HL-60 (cell line): ENCODE measurements around the gene EVA1C.
"Not testable (repeated sequence)": the region's sequence is repeated elsewhere in the genome, so short reads cannot be mapped to it uniquely, and the experiment has no call there.

Experiments
- DNase-seq, 2 experiments: peaks; one replicate each; pipeline ENCODE4 v3.0.0-alpha.2; 2010 to 2020; ENCODE audit warnings: low read depth in 1 of 2, low spot score in 1 of 2
- H3K27ac ChIP-seq: fragments of 250-450 bp; sonication (Bioruptor Pico); replicated peaks from 2 replicates; pipeline ENCODE4 v1.5.1; 2020; ENCODE audit warnings: mild to moderate bottlenecking, moderate library complexity
- H3K27me3 ChIP-seq: fragments of 250-450 bp; sonication (Bioruptor Pico); 2 replicates; pipeline ENCODE4 v1.5.1; 2021; ENCODE audit warnings: mild to moderate bottlenecking, moderate library complexity; ENCODE audit not compliant: insufficient read depth, poor library complexity, severe bottlenecking
- H3K4me3 ChIP-seq: replicated peaks from 2 replicates; pipeline ENCODE4 v1.5.1; 2011; ENCODE audit warnings: mild to moderate bottlenecking, control low read depth, low read length; ENCODE audit not compliant: insufficient read depth
- CTCF ChIP-seq: IDR thresholded peaks from one replicate; pipeline ENCODE4 v1.5.1; 2011; ENCODE audit warnings: low read length, control low read depth, inconsistent platforms; ENCODE audit not compliant: insufficient read depth
- GABPA ChIP-seq: IDR thresholded peaks from 2 replicates; pipeline ENCODE4 v1.6.1; 2012; ENCODE audit warnings: low read depth
- POLR2AphosphoS5 ChIP-seq: IDR thresholded peaks from 2 replicates; pipeline ENCODE4 v1.6.1; 2012; ENCODE audit warnings: low read depth
- REST ChIP-seq: IDR thresholded peaks from 2 replicates; pipeline ENCODE4 v1.6.1; 2012; ENCODE audit warnings: low read depth; ENCODE audit not compliant: insufficient replicate concordance
- SPI1 ChIP-seq: IDR thresholded peaks from 2 replicates; pipeline ENCODE4 v1.6.1; 2012; ENCODE audit warnings: low read depth, mild to moderate bottlenecking, borderline replicate concordance

Gene EVA1C

GRCh38 chr21:32461503-32461902 is 49.0 kb downstream of the EVA1C start:
- no peak for DNase-seq
- no peak overlapping the region for H3K4me3 ChIP-seq
- TF ChIP-seq CTCF (no peak), SPI1 (no peak), POLR2AphosphoS5 (no peak), GABPA (no peak), REST (no peak)
- H3K27me3 ChIP-seq: peaks cover 4% of the 10 kb centered on the region
- H3K27ac ChIP-seq: no peak overlapping the region

GRCh38 chr21:32462564-32462963 is 50.1 kb downstream of the EVA1C start:
- not testable (repeated sequence) for H3K27me3 ChIP-seq, H3K4me3 ChIP-seq, DNase-seq, H3K27ac ChIP-seq

- DNase-seq: no peak
- Histone ChIP-seq H3K4me3 (no peak overlapping the region), H3K27me3 (no peaks in the 10 kb centered on the region), H3K27ac (no peak overlapping the region)
- TF ChIP-seq CTCF: no peak
- no peak for TF ChIP-seq GABPA
- no peak for TF ChIP-seq REST
- TF ChIP-seq SPI1: no peak
- no peak for TF ChIP-seq POLR2AphosphoS5
These were observed 50.9 kb downstream of the EVA1C start for GRCh38 chr21:32463367-32463766.

GRCh38 chr21:32463889-32464300 is 51.4 kb downstream of the EVA1C start:
- no peaks in the 10 kb centered on the region for H3K27me3 ChIP-seq
- TF ChIP-seq GABPA: no peak
- no peak for TF ChIP-seq SPI1
- TF ChIP-seq CTCF: no peak
- no peak for TF ChIP-seq POLR2AphosphoS5
- no peak for TF ChIP-seq REST
- DNase-seq: no peak
- no peak overlapping the region for H3K4me3 ChIP-seq
- H3K27ac ChIP-seq: no peak overlapping the region
